Right lobe of liver (tissue), 6 donors: ENCODE data around the gene ATXN1. TPM values are rescaled to one million over a fixed set of nuclear protein-coding genes. Genes with fewer than 3 reads are reported as not detected.

Source experiments
- ATAC-seq, 4 donors: fragments of 200-7000 bp; cut with Tn5 transposase; one replicate each; pipeline ENCODE4 v1.9.1; 2020; ENCODE audit warnings: mild to moderate bottlenecking in 4 of 4, moderate library complexity in 4 of 4
- DNase-seq, 3 donors: peaks; one replicate each; pipeline ENCODE4 v3.0.0-alpha.2; 2020
- H3K27ac ChIP-seq, 3 donors: fragments of 200-600 bp; one replicate each; pipeline ENCODE4 v1.8.0; 2022
- H3K27me3 ChIP-seq, 2 donors: fragments of 200-600 bp; one replicate each; pipeline ENCODE4 v1.8.0; 2022
- H3K36me3 ChIP-seq, 4 donors: fragments of 200-600 bp; sonication (generic) in 1 of 4; one replicate each; pipeline versions ENCODE4 v1.5.1 to v1.8.0; 2017 to 2022; ENCODE audit warnings: control low read depth in 1 of 4
- H3K4me1 ChIP-seq, 4 donors: fragments of 200-600 bp; sonication (generic) in 1 of 4; one replicate each; pipeline versions ENCODE4 v1.5.1 to v1.8.0; 2017 to 2022; ENCODE audit warnings: control low read depth in 1 of 4
- H3K4me3 ChIP-seq, 3 donors: fragments of 200-600 bp; one replicate each; pipeline ENCODE4 v1.8.0; 2022
- H3K9me3 ChIP-seq, 4 donors: fragments of 200-600 bp; sonication (generic) in 1 of 4; one replicate each; pipeline versions ENCODE4 v1.5.1 to v1.8.0; 2017 to 2022; ENCODE audit warnings: control low read depth in 1 of 4
- CTCF ChIP-seq, 4 donors: fragments of 200-600 bp in 3 of 4; fragments of 450-650 bp in 1 of 4; IDR thresholded peaks; one replicate each; pipeline versions ENCODE4 v1.5.1 to v1.8.0; 2016 to 2022; ENCODE audit warnings: antibody characterized with exemption in 4 of 4, mild to moderate bottlenecking in 2 of 4
- POLR2A ChIP-seq: fragments of 450-650 bp; IDR thresholded peaks from one replicate; pipeline ENCODE4 v1.6.1; 2017; ENCODE audit warnings: antibody characterized with exemption, mild to moderate bottlenecking
- WGBS: methylation state at CpG from one replicate; pipeline ENCODE4 v1.1.6; 2018; ENCODE audit warnings: low coverage, low lambda C conversion rate; ENCODE audit not compliant: insufficient coverage; ENCODE audit errors: missing lambda C conversion rate; 5-methylcytosine and 5-hydroxymethylcytosine counted together
- intact Hi-C, 2 donors: fragments of 100-400 bp; cut with DNase I; formaldehyde crosslinking; loops; one replicate each; pipeline versions ENCODE4 v1.11.2 to v1.14.1; 2022
- total RNA-seq, 6 experiments: library from RNA; depleted of rRNA in 2 of 6; stranded (reverse); fragments of >200 nt in 2 of 6; fragmentation: NEBNext Ultra II Directional in 3 of 6; extraction: Animal tissue kit (Norgen Biotek cat#: 25700) in 3 of 6; gene quantifications; one replicate each; pipeline versions ENCODE4 v1.1.0 to v1.2.4, GENCODE V29; 2016 to 2023
- donor health status: DM: no; HTN: yes; CAD: no.
- donor health status: DM: no; HTN: no; CAD: no.
- donor health status: DM: no; HTN: no; CAD: no.
- donor health status: DM: no; HTN: yes; CAD: no.
- donor health status: DM: no; HTN: yes; CAD: no.

The ATXN1 gene
- total RNA-seq, 6 experiments from 2014 or later = 23.2 to 28.7 (median 25.0) TPM

GRCh38 chr6:16432075-16433032 is 328.9 kb downstream of the ATXN1 start:
- H3K4me1 ChIP-seq = no peaks in the 10 kb centered on the region
- 66% methylated on average over 6 of the region's 6 CpGs for WGBS
- TF ChIP-seq POLR2A (no peak), CTCF (IDR thresholded peaks at IDR 0.05) (no peak)
- no peak overlapping the region for H3K4me3 ChIP-seq
- no peaks in the 10 kb centered on the region for H3K36me3 ChIP-seq
- H3K9me3 ChIP-seq = no peaks in the 10 kb centered on the region
- peak in 1 of 4 donors; percentile 36 for ATAC-seq
- no peak overlapping the region for H3K27ac ChIP-seq
- no peaks in the 10 kb centered on the region for H3K27me3 ChIP-seq
- no peak for DNase-seq
- intact Hi-C loops = no loop called here

GRCh38 chr6:16431106-16431505 is 330.2 kb downstream of the ATXN1 start:
- Histone ChIP-seq H3K4me3 (no peak overlapping the region), H3K4me1 (no peaks in the 10 kb centered on the region), H3K27me3 (no peaks in the 10 kb centered on the region), H3K36me3 (no peaks in the 10 kb centered on the region), H3K27ac (no peak overlapping the region), H3K9me3 (no peaks in the 10 kb centered on the region)
- no peak for TF ChIP-seq CTCF (IDR thresholded peaks at IDR 0.05)
- TF ChIP-seq POLR2A = no peak
- intact Hi-C loops = no loop called here
- DNase-seq = no peak
- WGBS = 81% methylated on average over 3 of the region's 3 CpGs
- ATAC-seq = no peak

- intact Hi-C loops = no loop called here
- H3K9me3 ChIP-seq = no peaks in the 10 kb centered on the region
- no peaks in the 10 kb centered on the region for H3K36me3 ChIP-seq
- WGBS = 80% methylated on average over 9 of the region's 9 CpGs
- H3K4me3 ChIP-seq = no peak overlapping the region
- ATAC-seq = no peak
- TF ChIP-seq CTCF (IDR thresholded peaks at IDR 0.05) = no peak
- TF ChIP-seq POLR2A = no peak
- no peak for DNase-seq
- H3K27me3 ChIP-seq = no peaks in the 10 kb centered on the region
- H3K4me1 ChIP-seq = no peaks in the 10 kb centered on the region
- no peak overlapping the region for H3K27ac ChIP-seq
These were observed 330.7 kb downstream of the ATXN1 start for GRCh38 chr6:16430391-16431089.

- H3K4me3 ChIP-seq = no peak overlapping the region
- intact Hi-C loops = no loop called here
- no peaks in the 10 kb centered on the region for H3K36me3 ChIP-seq
- H3K27ac ChIP-seq = no peak overlapping the region
- TF ChIP-seq CTCF (IDR thresholded peaks at IDR 0.05) (no peak), POLR2A (no peak)
- H3K4me1 ChIP-seq = no peaks in the 10 kb centered on the region
- WGBS = 87% methylated on average over 8 of the region's 10 CpGs
- H3K9me3 ChIP-seq = no peaks in the 10 kb centered on the region
- no peak for ATAC-seq
- DNase-seq = no peak
- H3K27me3 ChIP-seq = no peaks in the 10 kb centered on the region
These were observed 331.6 kb downstream of the ATXN1 start for GRCh38 chr6:16429669-16430068.
